H54 (cell line): ENCODE data around the gene BTNL8.
A peak's percentile ranks its signal among the peaks of the same experiment; 100 is the strongest.

ENCODE experiments used
- DNase-seq: peaks from one replicate; pipeline ENCODE4 v3.0.0; 2011; ENCODE audit warnings: low spot score, mixed read lengths; ENCODE audit not compliant: insufficient read length
- FAIRE-seq: peaks from 3 replicates; lab custom pipeline; 2011; peaks lifted over from hg19 to GRCh38; lab: Jason Lieb, UNC
- POLR2A ChIP-seq: IDR thresholded peaks from 2 replicates; pipeline ENCODE4 v1.6.1; 2011; ENCODE audit warnings: low read depth, mild to moderate bottlenecking, low read length

The BTNL8 gene

GRCh38 chr5:180898621-180899246 lies at the start of gene BTNL8:
BTNL8 (plus strand) TSS chr5:180899159; CDS start chr5:180899311, 152 bp downstream.
- no peak for DNase-seq
- TF ChIP-seq POLR2A: no peak
- no peak for FAIRE-seq

DNA sequence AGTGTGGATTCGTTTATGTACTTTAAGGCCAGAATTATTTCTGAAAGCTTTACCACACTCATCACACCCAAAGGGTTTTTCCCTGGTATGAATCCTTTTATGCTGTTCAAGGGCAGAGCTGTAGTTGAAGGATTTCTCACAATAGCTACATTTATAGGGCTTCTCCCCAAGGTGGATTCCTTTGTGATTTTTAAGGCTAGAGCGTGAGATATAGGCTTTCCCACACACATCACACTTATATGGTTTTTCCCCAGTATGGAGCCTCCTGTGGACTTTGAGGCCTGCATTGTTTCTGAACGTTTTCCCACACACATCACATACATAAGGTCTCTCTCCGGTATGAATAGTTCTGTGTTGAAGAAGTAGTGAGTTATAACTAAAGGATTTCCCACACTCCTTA lies 49.1 kb upstream of the BTNL8 start:
- no peak for TF ChIP-seq POLR2A
- DNase-seq (no peak), FAIRE-seq (no peak)

DNA sequence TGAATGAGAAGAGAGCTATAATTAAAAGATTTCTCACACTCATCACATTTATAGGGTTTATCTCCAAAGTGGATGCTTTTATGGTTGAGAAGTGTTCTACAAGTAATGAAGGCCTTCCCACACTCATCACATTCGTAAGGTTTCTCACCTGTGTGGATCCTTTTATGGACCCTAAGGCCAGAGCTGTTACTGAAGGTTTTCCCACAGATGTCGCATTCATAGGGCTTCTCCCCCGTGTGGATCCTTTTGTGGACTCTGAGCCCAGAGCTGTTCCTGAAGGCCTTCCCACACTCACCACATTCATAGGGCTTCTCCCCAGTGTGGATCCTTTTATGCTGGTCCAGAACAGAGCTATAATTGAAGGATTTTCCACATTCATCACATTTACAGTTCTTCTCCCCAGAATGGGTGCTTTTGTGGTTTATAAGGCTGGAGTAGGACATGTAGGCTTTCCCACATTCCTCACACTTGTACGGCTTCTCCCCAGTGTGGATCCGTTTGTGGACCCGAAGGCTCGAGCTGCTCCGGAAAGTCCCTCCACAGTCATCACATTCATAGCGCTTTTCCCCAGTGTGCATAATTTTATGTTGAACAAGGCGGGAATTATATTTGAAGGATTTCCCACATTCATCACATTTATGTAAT lies 48.4 kb upstream of the BTNL8 start:
- FAIRE-seq: no peak

DNA sequence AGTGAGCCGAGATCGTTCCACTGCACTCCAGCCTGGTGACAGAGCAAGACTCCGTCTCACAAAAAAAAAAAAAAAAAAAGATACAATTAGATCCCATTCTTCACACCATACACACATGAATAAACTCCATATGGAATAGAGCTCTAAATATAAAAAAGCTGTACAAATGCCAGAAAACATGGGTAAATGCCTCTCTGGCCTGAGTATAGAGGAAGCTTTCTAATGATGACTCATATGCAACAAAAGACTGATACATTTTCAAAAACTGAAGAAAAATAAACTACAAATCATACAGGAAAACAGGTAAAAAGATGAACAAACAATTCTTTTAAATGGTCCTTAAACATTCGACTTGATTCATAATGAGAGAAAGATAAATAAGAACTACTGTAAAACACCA lies 46.5 kb upstream of the BTNL8 start:
- no peak for DNase-seq
- TF ChIP-seq POLR2A: no peak
- FAIRE-seq: no peak

More for the DNA sequence above, 48.4 kb upstream of the BTNL8 start:
- no peak for TF ChIP-seq POLR2A
- no peak for DNase-seq

DNA sequence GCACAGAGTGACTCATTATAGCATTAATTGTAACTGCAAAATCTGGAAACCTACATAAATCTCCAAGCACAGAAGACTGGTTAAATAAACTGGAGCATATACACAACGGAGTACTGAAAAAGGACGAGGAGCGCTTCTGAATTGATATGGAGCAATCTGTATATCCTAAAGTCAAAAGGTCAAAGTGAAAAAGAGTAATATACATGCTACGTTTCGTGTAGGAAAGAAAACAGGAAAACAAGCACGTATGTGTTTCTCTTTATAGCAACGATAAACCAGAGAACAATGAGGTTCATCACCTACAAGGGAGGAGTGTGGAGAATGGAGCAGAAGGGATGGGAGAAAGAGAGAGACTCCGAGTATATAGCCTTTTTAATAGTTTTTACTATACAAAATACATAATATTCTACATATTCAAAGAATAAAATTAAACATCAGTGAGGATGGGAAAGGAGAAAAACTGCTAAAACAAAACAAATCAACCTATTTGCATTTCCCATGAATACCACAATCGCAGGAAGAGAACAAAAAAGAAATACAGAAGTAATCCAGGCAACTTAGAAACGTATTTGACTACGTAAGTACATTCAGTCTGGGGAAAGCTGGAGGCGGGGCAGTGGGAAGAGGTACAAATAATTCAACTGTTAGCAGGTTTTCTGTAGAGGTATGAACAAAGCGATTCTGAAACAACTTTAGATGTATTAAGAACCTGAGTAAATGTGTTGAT lies 45.7 kb upstream of the BTNL8 start:
- TF ChIP-seq POLR2A: no peak
- FAIRE-seq (no peak), DNase-seq (no peak)

GRCh38 chr5:180853848-180854176 lies 45.1 kb upstream of the BTNL8 start:
- no peak for TF ChIP-seq POLR2A
- FAIRE-seq (no peak), DNase-seq (no peak)

DNA sequence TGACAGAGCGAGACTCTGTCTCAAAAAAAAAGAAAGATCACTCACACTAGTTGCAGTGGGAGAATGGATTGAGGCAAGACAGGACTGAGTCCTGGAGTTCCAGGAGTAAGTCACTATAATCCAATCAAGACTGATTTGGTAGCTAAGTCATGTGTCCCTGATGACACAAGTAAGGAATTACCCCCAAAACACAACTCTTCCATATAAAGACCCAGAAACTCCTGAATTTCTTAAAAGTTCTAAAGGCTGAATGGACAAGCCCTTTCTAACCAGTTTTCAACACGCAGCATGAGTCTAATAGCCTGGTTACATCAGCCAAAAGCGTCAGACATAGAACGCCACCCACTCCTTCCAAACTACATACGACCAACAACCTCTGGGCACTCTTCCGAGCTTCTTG lies 40.4 kb upstream of the BTNL8 start:
- DNase-seq: no peak
- no peak for TF ChIP-seq POLR2A
- no peak for FAIRE-seq

GRCh38 chr5:180860273-180860886 lies 38.6 kb upstream of the BTNL8 start:
- FAIRE-seq: no peak

GRCh38 chr5:180860887-180861822 lies 37.8 kb upstream of the BTNL8 start, which contains the start of gene ZFP62:
ZFP62 (minus strand) TSS chr5:180861276; CDS start chr5:180861219, 57 bp downstream.
- FAIRE-seq: no peak
- DNase-seq: peak; percentile 82
- TF ChIP-seq POLR2A: peak; percentile 73

More at GRCh38 chr5:180860273-180860886, 38.6 kb upstream of the BTNL8 start:
- TF ChIP-seq POLR2A: no peak
- peak; percentile 34 for DNase-seq

DNA sequence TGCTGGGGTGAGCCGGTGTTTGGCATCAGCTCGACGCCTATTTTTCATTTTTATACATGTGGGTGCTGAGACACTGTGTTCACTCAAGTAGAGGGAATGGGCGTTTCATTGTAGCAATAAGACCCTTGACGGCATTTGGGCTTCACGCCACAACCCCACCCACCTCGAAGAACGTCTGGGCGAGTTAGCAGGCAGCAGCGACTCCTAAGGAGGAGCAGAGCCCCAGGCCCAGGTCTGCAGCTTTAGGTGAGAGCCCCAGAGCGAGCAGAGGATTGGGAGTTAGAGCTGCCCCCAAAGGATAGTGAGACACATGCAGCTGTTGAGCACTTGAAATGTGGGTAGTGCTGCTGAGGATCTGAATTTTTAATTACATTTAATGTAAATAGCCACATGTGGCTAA lies 36.3 kb upstream of the BTNL8 start:
- no peak for FAIRE-seq
- no peak for DNase-seq
- no peak for TF ChIP-seq POLR2A

- DNase-seq: no peak
- TF ChIP-seq POLR2A: no peak
- FAIRE-seq: no peak
These were observed 32.8 kb upstream of the BTNL8 start for GRCh38 chr5:180865981-180866695.

DNA sequence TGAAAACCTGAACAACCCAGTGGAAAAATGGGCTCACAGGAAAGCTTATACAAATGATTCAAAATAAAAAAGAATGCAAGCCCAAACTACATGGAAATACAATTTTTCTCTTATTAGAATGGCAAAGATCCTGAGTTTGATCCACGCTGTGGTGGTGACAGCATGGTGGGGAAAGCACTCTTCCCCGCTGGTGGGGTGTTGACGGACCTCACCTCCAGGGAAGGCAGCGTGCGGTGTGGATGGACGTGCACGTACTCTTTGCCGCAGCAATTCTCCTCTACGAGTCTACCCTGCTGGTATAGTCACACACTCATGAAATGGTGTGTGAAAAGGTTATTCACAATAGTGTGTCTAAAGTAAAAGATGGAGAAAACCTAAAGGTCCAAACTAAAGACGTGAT lies 32.0 kb upstream of the BTNL8 start:
- no peak for TF ChIP-seq POLR2A
- FAIRE-seq (no peak), DNase-seq (no peak)
